ENCODE data around the gene OR52E5.

The OR52E5 gene

GRCh38 chr11:5922749-5923426, 29.9 kb downstream of the OR52E5 start:
- no peaks in the 10 kb centered on the region for H3K9me3 ChIP-seq (ENCODE audit: insufficient read depth, low read length, severe bottlenecking)
- no peak overlapping the region for H3K4me2 ChIP-seq (ENCODE audit: insufficient read depth, low read length)

GRCh38 chr11:5923427-5923776, 30.4 kb downstream of the OR52E5 start:
- no peak overlapping the region for H3K4me3 ChIP-seq (ENCODE audit: low read depth in 1 of 2, low read length in 2 of 2)
- TF ChIP-seq CTCF (IDR thresholded peaks at IDR 0.05; ENCODE audit: borderline replicate concordance, extremely low read depth, low read length, poor library complexity, severe bottlenecking) (no peak), EZH2 (IDR thresholded peaks at IDR 0.05; ENCODE audit: borderline replicate concordance, low read depth, low read length, severe bottlenecking) (no peak)
- H3K27ac ChIP-seq (ENCODE audit: low read length), result no peak overlapping the region
- no peaks in the 10 kb centered on the region for H3K4me1 ChIP-seq (ENCODE audit: insufficient read depth, low read length)
- no peaks in the 10 kb centered on the region for H3K36me3 ChIP-seq (ENCODE audit: insufficient read depth, low read length)
- H3K9ac ChIP-seq (ENCODE audit: low read depth, low read length), result no peak overlapping the region
- no peaks in the 10 kb centered on the region for H4K20me1 ChIP-seq (ENCODE audit: insufficient read depth, low read length)
- DNase-seq, result no peak
- no peaks in the 10 kb centered on the region for H3K27me3 ChIP-seq (ENCODE audit: insufficient read depth, low read length, poor library complexity)
- no peaks in the 10 kb centered on the region for H3K9me3 ChIP-seq (ENCODE audit: insufficient read depth, low read length, severe bottlenecking)
- no peak overlapping the region for H2AFZ ChIP-seq (ENCODE audit: low read depth, low read length)
- ATAC-seq (ENCODE audit: insufficient read depth, low read depth), result no peak
- no peaks in the 10 kb centered on the region for H3K79me2 ChIP-seq (ENCODE audit: insufficient read depth, low read length)
- no peak overlapping the region for H3K4me2 ChIP-seq (ENCODE audit: insufficient read depth, low read length)

More at GRCh38 chr11:5922749-5923426, 29.9 kb downstream of the OR52E5 start:
- H3K79me2 ChIP-seq (ENCODE audit: insufficient read depth, low read length), result no peaks in the 10 kb centered on the region
- TF ChIP-seq EZH2 (IDR thresholded peaks at IDR 0.05; ENCODE audit: borderline replicate concordance, low read depth, low read length, severe bottlenecking) (no peak), CTCF (IDR thresholded peaks at IDR 0.05; ENCODE audit: borderline replicate concordance, extremely low read depth, low read length, poor library complexity, severe bottlenecking) (no peak)
- DNase-seq, result no peak
- H2AFZ ChIP-seq (ENCODE audit: low read depth, low read length), result no peak overlapping the region
- H3K27me3 ChIP-seq (ENCODE audit: insufficient read depth, low read length, poor library complexity), result no peaks in the 10 kb centered on the region
- no peak for ATAC-seq (ENCODE audit: insufficient read depth, low read depth)
- no peaks in the 10 kb centered on the region for H3K36me3 ChIP-seq (ENCODE audit: insufficient read depth, low read length)
- no peaks in the 10 kb centered on the region for H4K20me1 ChIP-seq (ENCODE audit: insufficient read depth, low read length)
- no peak overlapping the region for H3K27ac ChIP-seq (ENCODE audit: low read length)
- no peak overlapping the region for H3K4me3 ChIP-seq (ENCODE audit: low read depth in 1 of 2, low read length in 2 of 2)
- no peak overlapping the region for H3K9ac ChIP-seq (ENCODE audit: low read depth, low read length)
- no peaks in the 10 kb centered on the region for H3K4me1 ChIP-seq (ENCODE audit: insufficient read depth, low read length)

- no peak overlapping the region for H3K9ac ChIP-seq (ENCODE audit: low read depth, low read length)
- no peaks in the 10 kb centered on the region for H3K4me1 ChIP-seq (ENCODE audit: insufficient read depth, low read length)
- no peaks in the 10 kb centered on the region for H3K79me2 ChIP-seq (ENCODE audit: insufficient read depth, low read length)
- ATAC-seq (ENCODE audit: insufficient read depth, low read depth) (no peak), DNase-seq (no peak)
- no peaks in the 10 kb centered on the region for H4K20me1 ChIP-seq (ENCODE audit: insufficient read depth, low read length)
- H3K9me3 ChIP-seq (ENCODE audit: insufficient read depth, low read length, severe bottlenecking), result no peaks in the 10 kb centered on the region
- no peaks in the 10 kb centered on the region for H3K27me3 ChIP-seq (ENCODE audit: insufficient read depth, low read length, poor library complexity)
- no peaks in the 10 kb centered on the region for H3K36me3 ChIP-seq (ENCODE audit: insufficient read depth, low read length)
- no peak overlapping the region for H3K4me3 ChIP-seq (ENCODE audit: low read depth in 1 of 2, low read length in 2 of 2)
- H3K27ac ChIP-seq (ENCODE audit: low read length), result no peak overlapping the region
- TF ChIP-seq EZH2 (IDR thresholded peaks at IDR 0.05; ENCODE audit: borderline replicate concordance, low read depth, low read length, severe bottlenecking), result no peak
- TF ChIP-seq CTCF (IDR thresholded peaks at IDR 0.05; ENCODE audit: borderline replicate concordance, extremely low read depth, low read length, poor library complexity, severe bottlenecking), result no peak
- no peak overlapping the region for H2AFZ ChIP-seq (ENCODE audit: low read depth, low read length)
- no peak overlapping the region for H3K4me2 ChIP-seq (ENCODE audit: insufficient read depth, low read length)
Observed at GRCh38 chr11:5923794-5924193, 30.8 kb downstream of the OR52E5 start.

All from DND-41 (cell line).